Measurements from ENCODE around the gene BCAT1. TPM values are rescaled to one million over a fixed set of nuclear protein-coding genes. Genes with fewer than 3 reads are reported as not detected.

BCAT1 gene
- total and polyA plus RNA-seq, 9 of the 15 experiments (the other 6 are each of a cell fraction or from before 2014, with no cell fraction given), result 38.5 to 157 (median 66.8) TPM

DNA sequence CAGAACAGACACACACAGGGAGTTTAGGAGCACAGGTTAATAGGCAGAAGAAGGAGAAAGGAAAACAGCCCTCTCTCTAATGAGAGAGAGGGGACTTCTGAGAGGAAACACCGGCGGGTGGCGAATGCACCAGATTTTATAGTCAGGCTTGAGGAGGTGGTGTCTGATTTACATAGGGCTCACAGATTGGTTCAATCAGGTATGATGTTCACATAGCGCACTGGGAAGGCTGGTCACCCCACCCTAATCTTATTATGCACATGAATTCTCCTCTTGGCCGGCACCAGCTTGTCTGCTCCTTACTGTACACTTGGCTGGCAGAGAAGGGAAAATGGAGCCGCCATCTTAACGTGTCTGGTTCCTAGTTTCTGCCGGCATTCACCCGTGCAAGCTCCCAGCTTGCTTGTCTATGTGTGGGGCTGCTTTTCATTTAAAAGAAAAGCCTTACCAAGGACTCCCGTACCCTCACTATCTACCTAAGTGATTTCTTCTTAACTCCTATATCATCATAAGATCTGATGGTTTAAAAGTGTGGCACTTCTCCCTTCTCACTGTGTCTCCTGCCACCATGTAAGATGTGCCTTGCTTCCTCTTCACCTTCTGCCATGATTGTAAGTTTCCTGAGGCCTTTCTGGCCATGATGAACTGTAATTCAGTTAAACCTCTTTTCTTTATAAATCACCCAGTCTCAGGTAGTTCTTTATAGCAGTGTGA lies 15.1 kb downstream of the BCAT1 start (continued):
- TF ChIP-seq, protein P1, sequence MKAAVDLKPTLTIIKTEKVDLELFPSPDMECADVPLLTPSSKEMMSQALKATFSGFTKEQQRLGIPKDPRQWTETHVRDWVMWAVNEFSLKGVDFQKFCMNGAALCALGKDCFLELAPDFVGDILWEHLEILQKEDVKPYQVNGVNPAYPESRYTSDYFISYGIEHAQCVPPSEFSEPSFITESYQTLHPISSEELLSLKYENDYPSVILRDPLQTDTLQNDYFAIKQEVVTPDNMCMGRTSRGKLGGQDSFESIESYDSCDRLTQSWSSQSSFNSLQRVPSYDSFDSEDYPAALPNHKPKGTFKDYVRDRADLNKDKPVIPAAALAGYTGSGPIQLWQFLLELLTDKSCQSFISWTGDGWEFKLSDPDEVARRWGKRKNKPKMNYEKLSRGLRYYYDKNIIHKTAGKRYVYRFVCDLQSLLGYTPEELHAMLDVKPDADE (conservative IDR thresholded peaks at IDR 0.05; ENCODE audit: control insufficient read depth, low read depth, low read length), result no peak
- TF ChIP-seq BRCA1 (IDR thresholded peaks at IDR 0.05), result no peak
- no peak for TF ChIP-seq BRCA1 (CRISPR knock-in tag; IDR thresholded peaks at IDR 0.05)
- TF ChIP-seq HNRNPH1 (optimal IDR thresholded peaks at IDR 0.05; ENCODE audit: low read depth, low read length), result no peak
- TF ChIP-seq PHF8 (IDR thresholded peaks at IDR 0.05; ENCODE audit: borderline replicate concordance, low read length), result peak; percentile 16; the same call in 1 of the 2 replicates
- peak; percentile 91 for TF ChIP-seq POLR2B (IDR thresholded peaks at IDR 0.05; ENCODE audit: low read depth, partially characterized antibody)
- no peak for TF ChIP-seq ZNF778 (CRISPR knock-in tag; IDR thresholded peaks at IDR 0.05)
- TF ChIP-seq, protein P2, sequence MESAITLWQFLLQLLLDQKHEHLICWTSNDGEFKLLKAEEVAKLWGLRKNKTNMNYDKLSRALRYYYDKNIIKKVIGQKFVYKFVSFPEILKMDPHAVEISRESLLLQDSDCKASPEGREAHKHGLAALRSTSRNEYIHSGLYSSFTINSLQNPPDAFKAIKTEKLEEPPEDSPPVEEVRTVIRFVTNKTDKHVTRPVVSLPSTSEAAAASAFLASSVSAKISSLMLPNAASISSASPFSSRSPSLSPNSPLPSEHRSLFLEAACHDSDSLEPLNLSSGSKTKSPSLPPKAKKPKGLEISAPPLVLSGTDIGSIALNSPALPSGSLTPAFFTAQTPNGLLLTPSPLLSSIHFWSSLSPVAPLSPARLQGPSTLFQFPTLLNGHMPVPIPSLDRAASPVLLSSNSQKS (CRISPR knock-in tag; IDR thresholded peaks at IDR 0.05), result no peak
- TF ChIP-seq, protein P3, sequence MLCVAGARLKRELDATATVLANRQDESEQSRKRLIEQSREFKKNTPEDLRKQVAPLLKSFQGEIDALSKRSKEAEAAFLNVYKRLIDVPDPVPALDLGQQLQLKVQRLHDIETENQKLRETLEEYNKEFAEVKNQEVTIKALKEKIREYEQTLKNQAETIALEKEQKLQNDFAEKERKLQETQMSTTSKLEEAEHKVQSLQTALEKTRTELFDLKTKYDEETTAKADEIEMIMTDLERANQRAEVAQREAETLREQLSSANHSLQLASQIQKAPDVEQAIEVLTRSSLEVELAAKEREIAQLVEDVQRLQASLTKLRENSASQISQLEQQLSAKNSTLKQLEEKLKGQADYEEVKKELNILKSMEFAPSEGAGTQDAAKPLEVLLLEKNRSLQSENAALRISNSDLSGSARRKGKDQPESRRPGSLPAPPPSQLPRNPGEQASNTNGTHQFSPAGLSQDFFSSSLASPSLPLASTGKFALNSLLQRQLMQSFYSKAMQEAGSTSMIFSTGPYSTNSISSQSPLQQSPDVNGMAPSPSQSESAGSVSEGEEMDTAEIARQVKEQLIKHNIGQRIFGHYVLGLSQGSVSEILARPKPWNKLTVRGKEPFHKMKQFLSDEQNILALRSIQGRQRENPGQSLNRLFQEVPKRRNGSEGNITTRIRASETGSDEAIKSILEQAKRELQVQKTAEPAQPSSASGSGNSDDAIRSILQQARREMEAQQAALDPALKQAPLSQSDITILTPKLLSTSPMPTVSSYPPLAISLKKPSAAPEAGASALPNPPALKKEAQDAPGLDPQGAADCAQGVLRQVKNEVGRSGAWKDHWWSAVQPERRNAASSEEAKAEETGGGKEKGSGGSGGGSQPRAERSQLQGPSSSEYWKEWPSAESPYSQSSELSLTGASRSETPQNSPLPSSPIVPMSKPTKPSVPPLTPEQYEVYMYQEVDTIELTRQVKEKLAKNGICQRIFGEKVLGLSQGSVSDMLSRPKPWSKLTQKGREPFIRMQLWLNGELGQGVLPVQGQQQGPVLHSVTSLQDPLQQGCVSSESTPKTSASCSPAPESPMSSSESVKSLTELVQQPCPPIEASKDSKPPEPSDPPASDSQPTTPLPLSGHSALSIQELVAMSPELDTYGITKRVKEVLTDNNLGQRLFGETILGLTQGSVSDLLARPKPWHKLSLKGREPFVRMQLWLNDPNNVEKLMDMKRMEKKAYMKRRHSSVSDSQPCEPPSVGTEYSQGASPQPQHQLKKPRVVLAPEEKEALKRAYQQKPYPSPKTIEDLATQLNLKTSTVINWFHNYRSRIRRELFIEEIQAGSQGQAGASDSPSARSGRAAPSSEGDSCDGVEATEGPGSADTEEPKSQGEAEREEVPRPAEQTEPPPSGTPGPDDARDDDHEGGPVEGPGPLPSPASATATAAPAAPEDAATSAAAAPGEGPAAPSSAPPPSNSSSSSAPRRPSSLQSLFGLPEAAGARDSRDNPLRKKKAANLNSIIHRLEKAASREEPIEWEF (CRISPR knock-in tag; IDR thresholded peaks at IDR 0.05), result 0 out of 2 replicates have a peak, but pooled peaks have one; percentile 58
- TF ChIP-seq ZNF263 (CRISPR knock-in tag; IDR thresholded peaks at IDR 0.05; ENCODE audit: borderline replicate concordance), result no peak
- peak; percentile 86; the same call in 1 of the 2 replicates for TF ChIP-seq MTA3 (IDR thresholded peaks at IDR 0.05; ENCODE audit: borderline replicate concordance)
- no peak for TF ChIP-seq ZNF24 (IDR thresholded peaks at IDR 0.05)
- no peak for TF ChIP-seq CREBBP (IDR thresholded peaks at IDR 0.05; ENCODE audit: low read depth, low read length)
